Neural cell (in vitro differentiated cells): Measurements from ENCODE around the gene EPN1. TPM values are rescaled to one million over a fixed set of nuclear protein-coding genes. Genes with fewer than 3 reads are reported as not detected.

Experiments
- H2AFZ ChIP-seq: fragments of 200-600, 300-800 bp; sonication (generic), shearing (Covaris generic); 2 replicates; pipeline ENCODE4 v1.6.0; 2014; ENCODE audit warnings: low read depth, mild to moderate bottlenecking, antibody characterized with exemption, low read length, moderate library complexity
- H3F3A ChIP-seq: fragments of 200-600 bp; shearing (Covaris generic); 2 replicates; pipeline ENCODE4 v1.6.1; 2016; ENCODE audit warnings: mild to moderate bottlenecking, moderate library complexity, mixed read lengths, antibody characterized with exemption, low read length; ENCODE audit not compliant: insufficient read depth, poor library complexity, severe bottlenecking
- H3K27ac ChIP-seq: fragments of 200-600, 300-800 bp; sonication (generic), shearing (Covaris generic); 2 replicates; pipeline ENCODE4 v1.5.1; 2014; ENCODE audit warnings: mild to moderate bottlenecking, low read length, moderate library complexity
- H3K27me3 ChIP-seq: fragments of 300-800, 200-600 bp; sonication (generic), shearing (Covaris generic); 2 replicates; pipeline ENCODE4 v1.6.0; 2014; ENCODE audit warnings: mild to moderate bottlenecking, low read depth, low read length, moderate library complexity; ENCODE audit not compliant: insufficient read depth
- H3K36me3 ChIP-seq: fragments of 300-800, 200-600 bp; sonication (generic), shearing (Covaris generic); 2 replicates; pipeline ENCODE4 v1.5.1; 2014; ENCODE audit warnings: mild to moderate bottlenecking, antibody characterized with exemption, low read length, moderate library complexity; ENCODE audit not compliant: insufficient read depth
- H3K4me2 ChIP-seq: fragments of 300-800, 200-600 bp; sonication (generic), shearing (Covaris generic); 2 replicates; pipeline ENCODE4 v1.6.0; 2014; ENCODE audit warnings: mild to moderate bottlenecking, low read length
- H3K4me3 ChIP-seq: fragments of 300-800, 200-600 bp; sonication (generic), shearing (Covaris generic); 2 replicates; pipeline ENCODE4 v1.5.1; 2014; ENCODE audit warnings: mild to moderate bottlenecking, low read length, moderate library complexity
- H3K79me2 ChIP-seq: fragments of 200-600 bp; shearing (Covaris generic); replicated peaks from 2 replicates; pipeline ENCODE4 v1.6.0; 2014; ENCODE audit warnings: mild to moderate bottlenecking, low read length, moderate library complexity; ENCODE audit not compliant: insufficient read depth
- H3K9ac ChIP-seq: fragments of 300-800, 200-600 bp; sonication (generic), shearing (Covaris generic); 2 replicates; pipeline ENCODE4 v1.6.1; 2016; ENCODE audit warnings: mild to moderate bottlenecking, low read length, mixed read lengths
- H3K9me2 ChIP-seq: fragments of 200-600 bp; shearing (Covaris generic); 2 replicates; pipeline ENCODE4 v1.6.1; 2016; ENCODE audit warnings: mild to moderate bottlenecking, low read length, mixed read lengths; ENCODE audit not compliant: insufficient read depth
- H3K9me3 ChIP-seq: fragments of 200-600, 300-800 bp; sonication (generic), shearing (Covaris generic); 2 replicates; pipeline ENCODE4 v1.6.1; 2016; ENCODE audit warnings: mild to moderate bottlenecking, mixed run types, low read length, moderate library complexity, mixed read lengths
- H4K20me1 ChIP-seq: fragments of 200-600 bp; shearing (Covaris generic); 2 replicates; pipeline ENCODE4 v1.6.1; 2016; ENCODE audit warnings: mild to moderate bottlenecking, mixed run types; ENCODE audit not compliant: insufficient read depth
- CTCF ChIP-seq: fragments of 450-650 bp; IDR thresholded peaks from 2 replicates; pipeline ENCODE4 v1.5.1; 2014; ENCODE audit warnings: antibody characterized with exemption, mild to moderate bottlenecking, moderate library complexity; ENCODE audit not compliant: poor library complexity, severe bottlenecking
- EP300 ChIP-seq: fragments of 450-650 bp; conservative IDR thresholded peaks from 2 replicates; pipeline ENCODE4 v1.6.1; 2014; ENCODE audit warnings: antibody characterized with exemption, mild to moderate bottlenecking, moderate library complexity; ENCODE audit not compliant: poor library complexity, severe bottlenecking
- EZH2 ChIP-seq: fragments of 200-600, 300-800 bp; shearing (Covaris generic), sonication (generic); IDR thresholded peaks from 2 replicates; pipeline ENCODE4 v1.6.1; 2014; ENCODE audit warnings: antibody characterized with exemption, low read length, borderline replicate concordance, mild to moderate bottlenecking; ENCODE audit not compliant: insufficient read depth, poor library complexity, severe bottlenecking
- MXI1 ChIP-seq: fragments of 450-650 bp; conservative IDR thresholded peaks from 2 replicates; pipeline ENCODE4 v1.6.1; 2014; ENCODE audit warnings: antibody characterized with exemption, mild to moderate bottlenecking; ENCODE audit not compliant: poor library complexity, severe bottlenecking
- POLR2AphosphoS5 ChIP-seq: IDR thresholded peaks from 2 replicates; pipeline ENCODE4 v1.6.1; 2012
- RAD21 ChIP-seq: fragments of 450-650 bp; conservative IDR thresholded peaks from 2 replicates; pipeline ENCODE4 v1.6.1; 2014; ENCODE audit warnings: antibody characterized with exemption, mild to moderate bottlenecking, moderate library complexity
- REST ChIP-seq: IDR thresholded peaks from 2 replicates; pipeline ENCODE4 v1.6.1; 2012; ENCODE audit warnings: borderline replicate concordance
- SMC3 ChIP-seq: fragments of 450-650 bp; conservative IDR thresholded peaks from 2 replicates; pipeline ENCODE4 v1.6.1; 2014; ENCODE audit warnings: antibody characterized with exemption, mild to moderate bottlenecking, moderate library complexity; ENCODE audit not compliant: poor library complexity
- TAF1 ChIP-seq: IDR thresholded peaks from 2 replicates; pipeline ENCODE4 v1.6.1; 2012; ENCODE audit warnings: low read depth
- polyA plus RNA-seq: library from polyadenylated mRNA; depleted of rRNA; stranded (reverse); fragments of >200 nt; gene quantifications from 2 replicates; pipeline ENCODE4 v1.2.3, GENCODE V29; 2014

The EPN1 gene
- polyA plus RNA-seq, 1 donor from 2014 or later, result 21.0 TPM

GRCh38 chr19:55666343-55667005 lies 8.6 kb upstream of the EPN1 start:
- peaks cover 8% of the 10 kb centered on the region for H4K20me1 ChIP-seq
- no peaks in the 10 kb centered on the region for H3K9me3 ChIP-seq
- no peak overlapping the region for H2AFZ ChIP-seq
- H3K9me2 ChIP-seq, result no peaks in the 10 kb centered on the region
- H3K36me3 ChIP-seq, result no peaks in the 10 kb centered on the region
- H3K4me3 ChIP-seq, result no peak overlapping the region
- no peak overlapping the region for H3K27ac ChIP-seq
- no peaks in the 10 kb centered on the region for H3F3A ChIP-seq
- H3K27me3 ChIP-seq, result no peaks in the 10 kb centered on the region
- H3K79me2 ChIP-seq, result peaks cover 8% of the 10 kb centered on the region
- no peak overlapping the region for H3K9ac ChIP-seq
- no peak for TF ChIP-seq REST
- no peak for TF ChIP-seq EP300
- TF ChIP-seq EZH2, result no peak
- no peak for TF ChIP-seq MXI1
- TF ChIP-seq SMC3, result no peak
- no peak for TF ChIP-seq TAF1
- no peak for TF ChIP-seq CTCF
- no peak overlapping the region for H3K4me2 ChIP-seq

GRCh38 chr19:55667006-55667381 lies 8.0 kb upstream of the EPN1 start:
- no peaks in the 10 kb centered on the region for H3K36me3 ChIP-seq
- H3K9me3 ChIP-seq, result no peaks in the 10 kb centered on the region
- H3K9me2 ChIP-seq, result no peaks in the 10 kb centered on the region
- peaks cover 8% of the 10 kb centered on the region for H4K20me1 ChIP-seq
- H3K27me3 ChIP-seq, result no peaks in the 10 kb centered on the region
- no peak overlapping the region for H3K9ac ChIP-seq
- H2AFZ ChIP-seq, result no peak overlapping the region
- peaks cover 8% of the 10 kb centered on the region for H3K79me2 ChIP-seq
- H3F3A ChIP-seq, result no peaks in the 10 kb centered on the region
- H3K4me2 ChIP-seq, result no peak overlapping the region
- no peak overlapping the region for H3K4me3 ChIP-seq
- no peak overlapping the region for H3K27ac ChIP-seq
- TF ChIP-seq MXI1 (no peak), EP300 (no peak), RAD21 (no peak), CTCF (no peak), EZH2 (no peak), REST (no peak), TAF1 (no peak), POLR2AphosphoS5 (no peak), SMC3 (no peak)
